ENCODE data around the gene FAM169A. TPM values are rescaled to one million over a fixed set of nuclear protein-coding genes. Genes with fewer than 3 reads are reported as not detected.
"Not testable (repeated sequence)": the region's sequence is repeated elsewhere in the genome, so short reads cannot be mapped to it uniquely, and the experiment has no call there.

FAM169A gene
- total RNA-seq, 2 donors from 2014 or later: 49.8 to 50.5 TPM

GRCh38 chr5:74904713-74905112, 38.5 kb upstream of the FAM169A start:
- WGBS, 2 experiments (ENCODE audit: insufficient coverage in 1 of 2, insufficient read length in 1 of 2): 93 to 98% methylated on average over 3 to 4 of the region's 4 CpGs

GRCh38 chr5:74903165-74903787, 37.1 kb upstream of the FAM169A start:
- Mint-ChIP-seq H3K4me1 (peaks cover 8% of the 10 kb centered on the region), H3K27ac (peak overlapping the region; percentile 36)

More at GRCh38 chr5:74904713-74905112, 38.5 kb upstream of the FAM169A start:
- H3K27ac ChIP-seq (ENCODE audit: low read depth, low read length); H3K9ac ChIP-seq (ENCODE audit: extremely low read depth, low read length, poor library complexity, severe bottlenecking); H3K4me1 Mint-ChIP-seq; H3K36me3 Mint-ChIP-seq (ENCODE audit: low read depth); H3K27ac Mint-ChIP-seq; H3K4me3 ChIP-seq (ENCODE audit: low read length); H3K4me1 ChIP-seq (ENCODE audit: control insufficient read depth, insufficient read depth, low read length); H3K27me3 ChIP-seq (ENCODE audit: control insufficient read depth, insufficient read depth, low read length, poor library complexity, severe bottlenecking); H3K36me3 ChIP-seq (ENCODE audit: control insufficient read depth, insufficient read depth, low read length); DNase-seq; H3K4me3 Mint-ChIP-seq; H3K27me3 Mint-ChIP-seq (ENCODE audit: insufficient read depth): not testable (repeated sequence)
- H3K9me3 Mint-ChIP-seq: peaks cover 32% of the 10 kb centered on the region
- peaks cover 12% of the 10 kb centered on the region for H3K9me3 ChIP-seq (ENCODE audit: control insufficient read depth, low read length)

GRCh38 chr5:74897049-74897448, 30.9 kb upstream of the FAM169A start:
- Histone ChIP-seq H3K27me3 (ENCODE audit: control insufficient read depth, insufficient read depth, low read length, poor library complexity, severe bottlenecking) (no peaks in the 10 kb centered on the region), H3K9me3 (ENCODE audit: control insufficient read depth, low read length) (peaks cover 15% of the 10 kb centered on the region), H3K9ac (ENCODE audit: extremely low read depth, low read length, poor library complexity, severe bottlenecking) (no peak overlapping the region), H3K4me1 (ENCODE audit: control insufficient read depth, insufficient read depth, low read length) (no peaks in the 10 kb centered on the region), H3K36me3 (ENCODE audit: control insufficient read depth, insufficient read depth, low read length) (no peaks in the 10 kb centered on the region), H3K4me3 (ENCODE audit: low read length) (no peak overlapping the region), H3K27ac (ENCODE audit: low read depth, low read length) (no peak overlapping the region)
- Mint-ChIP-seq H3K27ac (peak overlapping the region; percentile 8), H3K4me3 (peak overlapping the region; percentile 42), H3K36me3 (ENCODE audit: low read depth) (no peaks in the 10 kb centered on the region), H3K27me3 (ENCODE audit: insufficient read depth) (no peaks in the 10 kb centered on the region), H3K4me1 (no peaks in the 10 kb centered on the region), H3K9me3 (peaks cover 11% of the 10 kb centered on the region)
- no peak for TF ChIP-seq CTCF (conservative IDR thresholded peaks at IDR 0.05)
- DNase-seq: no peak
- WGBS, 2 experiments (ENCODE audit: insufficient coverage in 1 of 2, insufficient read length in 1 of 2): 95 to 100% methylated on average over 1 of the region's 1 CpG

More at GRCh38 chr5:74903165-74903787, 37.1 kb upstream of the FAM169A start:
- Histone ChIP-seq H3K27ac (ENCODE audit: low read depth, low read length) (no peak overlapping the region), H3K27me3 (ENCODE audit: control insufficient read depth, insufficient read depth, low read length, poor library complexity, severe bottlenecking) (no peaks in the 10 kb centered on the region), H3K4me1 (ENCODE audit: control insufficient read depth, insufficient read depth, low read length) (no peaks in the 10 kb centered on the region), H3K9ac (ENCODE audit: extremely low read depth, low read length, poor library complexity, severe bottlenecking) (no peak overlapping the region), H3K4me3 (ENCODE audit: low read length) (no peak overlapping the region), H3K36me3 (ENCODE audit: control insufficient read depth, insufficient read depth, low read length) (no peaks in the 10 kb centered on the region), H3K9me3 (ENCODE audit: control insufficient read depth, low read length) (peaks cover 9% of the 10 kb centered on the region)
- no peaks in the 10 kb centered on the region for H3K36me3 Mint-ChIP-seq (ENCODE audit: low read depth)
- peak; percentile 93 for TF ChIP-seq CTCF (conservative IDR thresholded peaks at IDR 0.05)
- peaks cover 19% of the 10 kb centered on the region for H3K9me3 Mint-ChIP-seq
- DNase-seq: peak; percentile 96
- WGBS, 2 experiments (ENCODE audit: insufficient coverage in 1 of 2, insufficient read length in 1 of 2): 22 to 33% methylated on average over 4 of the region's 4 CpGs
- H3K4me3 Mint-ChIP-seq: no peak overlapping the region
- no peaks in the 10 kb centered on the region for H3K27me3 Mint-ChIP-seq (ENCODE audit: insufficient read depth)

All from endodermal cell (in vitro differentiated cells).